K562 (cell line): Measurements from ENCODE around the gene BSX. TPM values are rescaled to one million over a fixed set of nuclear protein-coding genes. Genes with fewer than 3 reads are reported as not detected.

ENCODE experiments used
- ATAC-seq: fragments of 200-7000 bp; cut with Tn5 transposase; 3 replicates; pipeline ENCODE4 v1.9.1; 2020; ENCODE audit warnings: moderate library complexity
- BruUV-seq: library from RNA; stranded (reverse); fragments of 400-500 nt; replicated peaks from 2 replicates; lab custom pipeline; 2021; lab: Mats Ljungman, UMichigan
- CTCF ChIA-PET: fragments of 300-600 bp; formaldehyde crosslinking; extraction: SDS; loops from one replicate; lab custom pipeline; 2021; ENCODE audit warnings: low intra/inter-chr PET ratio; lab: Yijun Ruan, JAX
- POLR2A ChIA-PET: fragments of 300-600, 350-650 bp; sonication (Branson Sonifier 250); formaldehyde crosslinking; extraction: SDS; loops from one replicate; lab custom pipeline; 2021; ENCODE audit warnings: antibody characterized with exemption, inconsistent platforms; lab: Yijun Ruan, JAX
- DNase-seq, 4 experiments: peaks; one replicate each; pipeline versions ENCODE4 v3.0.0 to v3.0.0-alpha.2; 2011 to 2018; ENCODE audit warnings: low spot score in 3 of 4, mixed read lengths in 3 of 4; ENCODE audit errors: extremely low read depth in 1 of 4
- FAIRE-seq: peaks from 2 replicates; lab custom pipeline; 2011; peaks lifted over from hg19 to GRCh38; lab: Jason Lieb, UNC
- H2AFZ ChIP-seq: 2 replicates; pipeline ENCODE4 v1.6.0; 2011; ENCODE audit warnings: low read depth, low read length, control low read depth, inconsistent platforms
- H3K27ac ChIP-seq: fragments of 200-600 bp; 3 replicates; pipeline ENCODE4 v1.8.0; 2011; ENCODE audit warnings: low read depth, mild to moderate bottlenecking, control low read depth, inconsistent platforms, low read length, moderate library complexity, mixed read lengths; ENCODE audit errors: extremely low read depth
- H3K27me3 ChIP-seq, 2 experiments: fragments of 300-600 bp in 1 of 2; 2 replicates in 1 of 2; 3 replicates in 1 of 2; pipeline versions ENCODE4 v1.6.0 to v1.8.0; 2011; ENCODE audit warnings: inconsistent platforms in 2 of 2, low read length in 2 of 2, mild to moderate bottlenecking in 1 of 2, mixed read lengths in 1 of 2, moderate library complexity in 1 of 2; ENCODE audit not compliant: control insufficient read depth in 2 of 2, insufficient read depth in 2 of 2
- H3K36me3 ChIP-seq: fragments of 300-600 bp; 3 replicates; pipeline ENCODE4 v1.8.0; 2011; ENCODE audit warnings: mild to moderate bottlenecking, low read length, inconsistent platforms; ENCODE audit not compliant: control insufficient read depth, insufficient read depth
- H3K4me1 ChIP-seq, 2 experiments: fragments of 200-600 bp in 1 of 2; replicated peaks in 1 of 2; 2 replicates in 1 of 2; 3 replicates in 1 of 2; pipeline versions ENCODE4 v1.5.1 to v1.8.0; 2011; ENCODE audit warnings: inconsistent platforms in 2 of 2, low read length in 2 of 2, mild to moderate bottlenecking in 1 of 2, mixed read lengths in 1 of 2, moderate library complexity in 1 of 2; ENCODE audit not compliant: control insufficient read depth in 2 of 2, insufficient read depth in 2 of 2
- H3K4me2 ChIP-seq: 2 replicates; pipeline ENCODE4 v1.6.1; 2011; ENCODE audit warnings: low read length, control low read depth, inconsistent platforms, mixed read lengths; ENCODE audit not compliant: insufficient read depth
- H3K4me3 ChIP-seq: fragments of 200-600 bp; sonication (generic), shearing (Covaris generic); 2 replicates; pipeline ENCODE4 v1.5.1; 2016; ENCODE audit warnings: control low read depth, inconsistent platforms
- H3K79me2 ChIP-seq: fragments of 200-600 bp; 3 replicates; pipeline ENCODE4 v1.8.0; 2011; ENCODE audit warnings: low read length, inconsistent platforms; ENCODE audit not compliant: control insufficient read depth, insufficient read depth
- H3K9ac ChIP-seq, 2 experiments: 2 replicates each; pipeline versions ENCODE4 v1.6.0 to v1.6.1; 2011; ENCODE audit warnings: low read depth in 2 of 2, low read length in 2 of 2, control low read depth in 1 of 2, inconsistent platforms in 1 of 2, mild to moderate bottlenecking in 1 of 2, mixed read lengths in 1 of 2; ENCODE audit not compliant: insufficient read depth in 1 of 2
- H3K9me1 ChIP-seq: one replicate; pipeline ENCODE4 v1.6.0; 2011; ENCODE audit warnings: inconsistent platforms, mild to moderate bottlenecking, low read length, moderate library complexity; ENCODE audit not compliant: control insufficient read depth, insufficient read depth
- H3K9me3 ChIP-seq: replicated peaks from 2 replicates; pipeline ENCODE4 v1.5.1; 2011; ENCODE audit warnings: low read depth, low read length, inconsistent platforms; ENCODE audit not compliant: control insufficient read depth, insufficient read depth
- H4K20me1 ChIP-seq: replicated peaks from 2 replicates; pipeline ENCODE4 v1.6.1; 2011; ENCODE audit warnings: low read length, inconsistent platforms, mixed read lengths; ENCODE audit not compliant: control insufficient read depth, insufficient read depth
- ARID1B ChIP-seq: fragments of 450-650 bp; IDR thresholded peaks from 2 replicates; pipeline ENCODE4 v1.6.1; 2016; ENCODE audit warnings: antibody characterized with exemption, mild to moderate bottlenecking, inconsistent platforms
- CBFA2T2 ChIP-seq: fragments of 450-650 bp; conservative IDR thresholded peaks from 2 replicates; pipeline ENCODE4 v1.6.1; 2017; ENCODE audit warnings: mild to moderate bottlenecking
- CC2D1A ChIP-seq: fragments of 450-650 bp; IDR thresholded peaks from 2 replicates; pipeline ENCODE4 v1.6.1; 2017; ENCODE audit warnings: mild to moderate bottlenecking
- JUNB ChIP-seq: fragments of 450-650 bp; formaldehyde crosslinking; conservative IDR thresholded peaks from 2 replicates; pipeline ENCODE4 v1.4.0; 2020; ENCODE audit warnings: mild to moderate bottlenecking
- NFYB ChIP-seq: IDR thresholded peaks from 2 replicates; pipeline ENCODE4 v1.6.1; 2011; ENCODE audit warnings: mild to moderate bottlenecking, moderate library complexity; ENCODE audit not compliant: insufficient read length; ENCODE audit errors: extremely low read depth
- NR2C2 ChIP-seq, 2 experiments: fragments of 200-800 bp in 1 of 2; sonication (Bioruptor generic) in 1 of 2; sonication (generic) in 1 of 2; formaldehyde crosslinking in 1 of 2; IDR thresholded peaks; 2 replicates each; pipeline versions ENCODE4 v1.6.1 to v1.8.0; 2016 to 2022; ENCODE audit warnings: mild to moderate bottlenecking in 1 of 2, missing compliant biosample characterization in 1 of 2, missing genetic modification characterization in 1 of 2, missing genetic modification reagents in 1 of 2
- RHOXF2B ChIP-seq: fragments of 250-450 bp; sonication (Bioruptor Pico); conservative IDR thresholded peaks from 2 replicates; pipeline ENCODE4 v1.5.1; 2021
- SNRNP70 ChIP-seq: fragments of 200-400 bp; formaldehyde crosslinking; optimal IDR thresholded peaks from 2 replicates; pipeline ENCODE3; 2017; ENCODE audit warnings: low read depth, low read length
- SRSF9 ChIP-seq: fragments of 200-400 bp; formaldehyde crosslinking; IDR thresholded peaks from 2 replicates; pipeline ENCODE4 v1.6.1; 2017; ENCODE audit warnings: low read depth, low read length, borderline replicate concordance
- WGBS: fragments of 100-300 bp; shearing (Covaris generic); methylation state at CpG from one replicate; pipeline ENCODE4 v1.1.6; 2016; ENCODE audit warnings: low coverage, mixed read lengths; ENCODE audit not compliant: insufficient coverage; ENCODE audit errors: missing lambda C conversion rate; 5-methylcytosine and 5-hydroxymethylcytosine counted together
- in situ Hi-C: fragments of 300-500 bp; cut with MboI; formaldehyde crosslinking; loops from 4 replicates; pipeline ENCODE4 v1.15.0; 2018; ENCODE audit warnings: inconsistent platforms, mixed read lengths
- intact Hi-C: fragments of 100-400 bp; cut with micrococcal nuclease; formaldehyde crosslinking; loops from 2 replicates; pipeline ENCODE4 v1.14.2; 2022
- polyA plus RNA-seq, 8 experiments: library from polyadenylated mRNA; depleted of rRNA in 4 of 8; stranded (reverse) in 5 of 8; unstranded in 3 of 8; fragments of >200 nt; fragmentation: Nextera tagmentation in 2 of 8; fragmentation: Illumina TruSeq in 1 of 8; extraction: Ambion mirVana in 2 of 8; extraction: Trizol in 1 of 8; gene quantifications; 2 replicates each; pipeline versions ENCODE4 v1.2.1 to v1.2.3, GENCODE V29; 2011 to 2014; ENCODE audit warnings: inconsistent platforms in 1 of 8, missing spikeins in 1 of 8
- total RNA-seq, 7 experiments: library from RNA; depleted of rRNA in 6 of 7; stranded (reverse); fragments of >200 nt in 6 of 7; fragmentation: Illumina TruSeq in 2 of 7; extraction: Trizol in 2 of 7; gene quantifications; 2 replicates each; pipeline versions ENCODE4 v1.2.1 to v1.2.3, GENCODE V29; 2011 to 2021; ENCODE audit warnings: low replicate concordance in 1 of 7
- TF ChIP-seq, protein P1 (sequence below), 2 experiments: fragments of 450-650 bp; IDR thresholded peaks; 2 replicates each; pipeline ENCODE4 v1.6.1; 2018; ENCODE audit warnings: mild to moderate bottlenecking in 2 of 2, low read depth in 1 of 2; ENCODE audit not compliant: partially characterized antibody in 2 of 2
- TF ChIP-seq, protein P2 (sequence below): fragments of 450-650 bp; IDR thresholded peaks from 2 replicates; pipeline ENCODE4 v1.6.1; 2017; ENCODE audit warnings: antibody characterized with exemption

The BSX gene
- total and polyA plus RNA-seq, 9 of the 15 experiments (the other 6 are each of a cell fraction or from before 2014, with no cell fraction given): not detected

DNA sequence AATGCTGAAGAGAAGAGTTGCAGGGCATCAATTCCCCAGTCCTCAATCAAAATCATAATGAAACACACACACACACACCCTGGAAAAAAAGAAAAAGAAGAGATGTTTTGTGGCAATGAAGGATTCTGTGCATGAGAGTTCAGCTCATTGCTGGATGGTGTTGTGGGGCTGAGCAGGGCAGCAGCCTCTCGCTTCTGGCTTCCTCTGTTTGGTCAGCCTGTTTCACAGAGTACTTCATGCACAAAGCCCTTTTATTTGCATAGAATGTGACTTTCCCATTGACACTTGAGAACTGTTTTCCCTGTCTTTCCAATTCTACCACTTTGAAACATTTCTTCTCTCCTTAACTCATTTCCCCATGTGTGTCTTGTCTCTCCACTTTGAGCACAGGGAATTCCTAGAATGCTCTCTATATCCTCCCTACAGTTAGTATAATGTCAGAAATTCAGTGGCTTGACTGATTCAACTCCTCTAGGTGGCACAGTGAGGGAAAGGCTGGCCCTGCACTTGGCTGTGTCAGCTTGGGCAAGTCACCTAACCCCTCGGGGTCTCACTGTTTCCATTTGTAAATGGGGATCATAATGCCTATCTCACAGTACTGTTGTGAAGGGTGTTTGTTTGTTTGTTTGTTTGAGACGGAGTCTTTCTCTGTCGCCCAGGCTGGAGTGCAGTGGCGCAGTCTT is 25.4 kb upstream of the BSX start:
- no peak for ATAC-seq
- Histone ChIP-seq H3K9me1 (no peaks in the 10 kb centered on the region), H3K4me1 (no peaks in the 10 kb centered on the region), H3K4me3 (no peak overlapping the region), H3K36me3 (no peaks in the 10 kb centered on the region), H3K79me2 (no peaks in the 10 kb centered on the region), H3K4me2 (no peak overlapping the region), H4K20me1 (0 out of 2 replicates have a peak, but pooled peaks cover 3% of the 10 kb centered on the region), H3K9me3 (no peaks in the 10 kb centered on the region), H3K27ac (no peak overlapping the region), H3K27me3 (peaks cover 0 to 23% of the 10 kb centered on the region in 2 experiments; a peak in 2 of 5 replicates), H2AFZ (no peak overlapping the region), H3K9ac (no peak overlapping the region)
- ChIA-PET CTCF (no interaction called here), POLR2A (no interaction called here)
- FAIRE-seq: no peak
- no TSS peak for BruUV-seq
- no peak for DNase-seq
- in situ Hi-C loops (no loop called here), intact Hi-C loops (no loop called here)
- 0% methylated on average over 5 of the region's 5 CpGs for WGBS
- TF ChIP-seq NFYB: no peak
- TF ChIP-seq RHOXF2B (CRISPR knock-in tag): no peak
- TF ChIP-seq, protein P1, sequence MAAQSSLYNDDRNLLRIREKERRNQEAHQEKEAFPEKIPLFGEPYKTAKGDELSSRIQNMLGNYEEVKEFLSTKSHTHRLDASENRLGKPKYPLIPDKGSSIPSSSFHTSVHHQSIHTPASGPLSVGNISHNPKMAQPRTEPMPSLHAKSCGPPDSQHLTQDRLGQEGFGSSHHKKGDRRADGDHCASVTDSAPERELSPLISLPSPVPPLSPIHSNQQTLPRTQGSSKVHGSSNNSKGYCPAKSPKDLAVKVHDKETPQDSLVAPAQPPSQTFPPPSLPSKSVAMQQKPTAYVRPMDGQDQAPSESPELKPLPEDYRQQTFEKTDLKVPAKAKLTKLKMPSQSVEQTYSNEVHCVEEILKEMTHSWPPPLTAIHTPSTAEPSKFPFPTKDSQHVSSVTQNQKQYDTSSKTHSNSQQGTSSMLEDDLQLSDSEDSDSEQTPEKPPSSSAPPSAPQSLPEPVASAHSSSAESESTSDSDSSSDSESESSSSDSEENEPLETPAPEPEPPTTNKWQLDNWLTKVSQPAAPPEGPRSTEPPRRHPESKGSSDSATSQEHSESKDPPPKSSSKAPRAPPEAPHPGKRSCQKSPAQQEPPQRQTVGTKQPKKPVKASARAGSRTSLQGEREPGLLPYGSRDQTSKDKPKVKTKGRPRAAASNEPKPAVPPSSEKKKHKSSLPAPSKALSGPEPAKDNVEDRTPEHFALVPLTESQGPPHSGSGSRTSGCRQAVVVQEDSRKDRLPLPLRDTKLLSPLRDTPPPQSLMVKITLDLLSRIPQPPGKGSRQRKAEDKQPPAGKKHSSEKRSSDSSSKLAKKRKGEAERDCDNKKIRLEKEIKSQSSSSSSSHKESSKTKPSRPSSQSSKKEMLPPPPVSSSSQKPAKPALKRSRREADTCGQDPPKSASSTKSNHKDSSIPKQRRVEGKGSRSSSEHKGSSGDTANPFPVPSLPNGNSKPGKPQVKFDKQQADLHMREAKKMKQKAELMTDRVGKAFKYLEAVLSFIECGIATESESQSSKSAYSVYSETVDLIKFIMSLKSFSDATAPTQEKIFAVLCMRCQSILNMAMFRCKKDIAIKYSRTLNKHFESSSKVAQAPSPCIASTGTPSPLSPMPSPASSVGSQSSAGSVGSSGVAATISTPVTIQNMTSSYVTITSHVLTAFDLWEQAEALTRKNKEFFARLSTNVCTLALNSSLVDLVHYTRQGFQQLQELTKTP (IDR thresholded peaks at IDR 0.05; ENCODE audit: low read depth in 1 of 2, partially characterized antibody in 2 of 2): no peak
- TF ChIP-seq, protein P2, sequence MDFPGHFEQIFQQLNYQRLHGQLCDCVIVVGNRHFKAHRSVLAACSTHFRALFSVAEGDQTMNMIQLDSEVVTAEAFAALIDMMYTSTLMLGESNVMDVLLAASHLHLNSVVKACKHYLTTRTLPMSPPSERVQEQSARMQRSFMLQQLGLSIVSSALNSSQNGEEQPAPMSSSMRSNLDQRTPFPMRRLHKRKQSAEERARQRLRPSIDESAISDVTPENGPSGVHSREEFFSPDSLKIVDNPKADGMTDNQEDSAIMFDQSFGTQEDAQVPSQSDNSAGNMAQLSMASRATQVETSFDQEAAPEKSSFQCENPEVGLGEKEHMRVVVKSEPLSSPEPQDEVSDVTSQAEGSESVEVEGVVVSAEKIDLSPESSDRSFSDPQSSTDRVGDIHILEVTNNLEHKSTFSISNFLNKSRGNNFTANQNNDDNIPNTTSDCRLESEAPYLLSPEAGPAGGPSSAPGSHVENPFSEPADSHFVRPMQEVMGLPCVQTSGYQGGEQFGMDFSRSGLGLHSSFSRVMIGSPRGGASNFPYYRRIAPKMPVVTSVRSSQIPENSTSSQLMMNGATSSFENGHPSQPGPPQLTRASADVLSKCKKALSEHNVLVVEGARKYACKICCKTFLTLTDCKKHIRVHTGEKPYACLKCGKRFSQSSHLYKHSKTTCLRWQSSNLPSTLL: no peak
- TF ChIP-seq JUNB (CRISPR knock-in tag): no peak
- no peak for TF ChIP-seq ARID1B
- no peak for TF ChIP-seq CBFA2T2
- TF ChIP-seq SRSF9: no peak
- no peak for TF ChIP-seq SNRNP70
- TF ChIP-seq CC2D1A: no peak
- TF ChIP-seq NR2C2 (CRISPR knock-in tag; IDR thresholded peaks at IDR 0.05): no peak
- TF ChIP-seq NR2C2 (tag; IDR thresholded peaks at IDR 0.05): no peak
